Stimulated activated effector memory CD8-positive, alpha-beta T cell treated with anti-CD3 and anti-CD28 coated beads, Interleukin-12 subunit alpha, Interleukin-12 subunit beta, amount 100 ng/mL, for 72 hours (primary cell): ENCODE measurements around the gene PGS1.
A peak's percentile ranks its signal among the peaks of the same experiment; 100 is the strongest.

Experiments used
- ATAC-seq: fragments of 150-1000 bp; cut with Tn5 transposase; 2 replicates; pipeline ENCODE4 v1.10.0; 2021
- DNase-seq, 2 donors: peaks; one replicate each; pipeline ENCODE4 v3.0.0; 2021 to 2022; ENCODE audit warnings: low spot score in 2 of 2
- H3K27ac Mint-ChIP-seq: one replicate; pipeline ENCODE4 v1.8.0; 2022; ENCODE audit warnings: mild to moderate bottlenecking, mixed read lengths
- H3K36me3 Mint-ChIP-seq: one replicate; pipeline ENCODE4 v1.8.0; 2022; ENCODE audit warnings: mild to moderate bottlenecking, mixed read lengths
- H3K4me1 Mint-ChIP-seq: one replicate; pipeline ENCODE4 v1.8.0; 2022; ENCODE audit warnings: mixed read lengths
- H3K4me3 Mint-ChIP-seq: one replicate; pipeline ENCODE4 v1.8.0; 2022; ENCODE audit warnings: mild to moderate bottlenecking, mixed read lengths
- H3K9me3 Mint-ChIP-seq: one replicate; pipeline ENCODE4 v1.8.0; 2022; ENCODE audit warnings: mixed read lengths

The PGS1 gene

GRCh38 chr17:78343187-78343542 is 35.3 kb upstream of the PGS1 start:
- no peaks in the 10 kb centered on the region for H3K9me3 Mint-ChIP-seq
- peaks cover 56% of the 10 kb centered on the region for H3K4me1 Mint-ChIP-seq
- DNase-seq (no peak), ATAC-seq (peak; percentile 26)
- peaks cover 6% of the 10 kb centered on the region for H3K36me3 Mint-ChIP-seq
- H3K4me3 Mint-ChIP-seq = peak overlapping the region; percentile 65
- peak overlapping the region; percentile 89 for H3K27ac Mint-ChIP-seq

GRCh38 chr17:78343543-78344201 is 34.8 kb upstream of the PGS1 start:
- DNase-seq (peak in 1 of 2 donors; percentile 74), ATAC-seq (peak; percentile 78)
- peak overlapping the region; percentile 65 for H3K4me3 Mint-ChIP-seq
- H3K4me1 Mint-ChIP-seq = peaks cover 60% of the 10 kb centered on the region
- H3K27ac Mint-ChIP-seq = peak overlapping the region; percentile 89
- H3K9me3 Mint-ChIP-seq = no peaks in the 10 kb centered on the region
- peaks cover 6% of the 10 kb centered on the region for H3K36me3 Mint-ChIP-seq

GRCh38 chr17:78344666-78345065 is 33.8 kb upstream of the PGS1 start:
- Mint-ChIP-seq H3K9me3 (no peaks in the 10 kb centered on the region), H3K27ac (peak overlapping the region; percentile 89), H3K4me1 (peaks cover 65% of the 10 kb centered on the region), H3K36me3 (peaks cover 6% of the 10 kb centered on the region), H3K4me3 (no peak overlapping the region)
- DNase-seq (no peak), ATAC-seq (no peak)

- no peak for DNase-seq
- peak overlapping the region; percentile 89 for H3K27ac Mint-ChIP-seq
- no peaks in the 10 kb centered on the region for H3K9me3 Mint-ChIP-seq
- no peak overlapping the region for H3K4me3 Mint-ChIP-seq
- peaks cover 6% of the 10 kb centered on the region for H3K36me3 Mint-ChIP-seq
- peaks cover 70% of the 10 kb centered on the region for H3K4me1 Mint-ChIP-seq
- ATAC-seq = no peak
Measured at GRCh38 chr17:78345172-78345571, 33.3 kb upstream of the PGS1 start.

- DNase-seq (no peak), ATAC-seq (no peak)
- peaks cover 72% of the 10 kb centered on the region for H3K4me1 Mint-ChIP-seq
- H3K9me3 Mint-ChIP-seq = no peaks in the 10 kb centered on the region
- H3K4me3 Mint-ChIP-seq = no peak overlapping the region
- H3K27ac Mint-ChIP-seq = no peak overlapping the region
- H3K36me3 Mint-ChIP-seq = peaks cover 6% of the 10 kb centered on the region
Measured at GRCh38 chr17:78345791-78346494, 32.5 kb upstream of the PGS1 start.

- peaks cover 71% of the 10 kb centered on the region for H3K4me1 Mint-ChIP-seq
- H3K36me3 Mint-ChIP-seq = peaks cover 6% of the 10 kb centered on the region
- H3K9me3 Mint-ChIP-seq = no peaks in the 10 kb centered on the region
- DNase-seq (no peak), ATAC-seq (no peak)
- H3K4me3 Mint-ChIP-seq = no peak overlapping the region
- H3K27ac Mint-ChIP-seq = peak overlapping the region; percentile 64
Measured at GRCh38 chr17:78346605-78347250, 31.7 kb upstream of the PGS1 start.

GRCh38 chr17:78347453-78347852 is 31.0 kb upstream of the PGS1 start:
- DNase-seq (no peak), ATAC-seq (no peak)
- peaks cover 70% of the 10 kb centered on the region for H3K4me1 Mint-ChIP-seq
- H3K36me3 Mint-ChIP-seq = peaks cover 6% of the 10 kb centered on the region
- no peaks in the 10 kb centered on the region for H3K9me3 Mint-ChIP-seq
- no peak overlapping the region for H3K4me3 Mint-ChIP-seq
- H3K27ac Mint-ChIP-seq = peak overlapping the region; percentile 64

GRCh38 chr17:78348055-78348770 is 30.2 kb upstream of the PGS1 start:
- H3K27ac Mint-ChIP-seq = peak overlapping the region; percentile 65
- peaks cover 64% of the 10 kb centered on the region for H3K4me1 Mint-ChIP-seq
- no peak overlapping the region for H3K4me3 Mint-ChIP-seq
- H3K9me3 Mint-ChIP-seq = no peaks in the 10 kb centered on the region
- peaks cover 6% of the 10 kb centered on the region for H3K36me3 Mint-ChIP-seq
- ATAC-seq (no peak), DNase-seq (no peak)

GRCh38 chr17:78349891-78350642 is 28.4 kb upstream of the PGS1 start:
- Mint-ChIP-seq H3K36me3 (peaks cover 20% of the 10 kb centered on the region), H3K27ac (peak overlapping the region; percentile 51), H3K4me1 (peaks cover 68% of the 10 kb centered on the region), H3K4me3 (no peak overlapping the region), H3K9me3 (no peaks in the 10 kb centered on the region)
- DNase-seq (no peak), ATAC-seq (no peak)

GRCh38 chr17:78351449-78352006 is 26.9 kb upstream of the PGS1 start:
- no peak for DNase-seq
- ATAC-seq = no peak
- no peaks in the 10 kb centered on the region for H3K9me3 Mint-ChIP-seq
- peak overlapping the region; percentile 73 for H3K4me3 Mint-ChIP-seq
- H3K4me1 Mint-ChIP-seq = peaks cover 73% of the 10 kb centered on the region
- H3K27ac Mint-ChIP-seq = no peak overlapping the region
- peaks cover 34% of the 10 kb centered on the region for H3K36me3 Mint-ChIP-seq

- DNase-seq = no peak
- no peaks in the 10 kb centered on the region for H3K9me3 Mint-ChIP-seq
- peaks cover 51% of the 10 kb centered on the region for H3K36me3 Mint-ChIP-seq
- peaks cover 72% of the 10 kb centered on the region for H3K4me1 Mint-ChIP-seq
- no peak for ATAC-seq
- H3K4me3 Mint-ChIP-seq = peak overlapping the region; percentile 73
- H3K27ac Mint-ChIP-seq = peak overlapping the region; percentile 72
Measured at GRCh38 chr17:78353834-78354233, 24.6 kb upstream of the PGS1 start.

- Mint-ChIP-seq H3K27ac (peak overlapping the region; percentile 93), H3K36me3 (peaks cover 63% of the 10 kb centered on the region)
- no peak for ATAC-seq
Measured at GRCh38 chr17:78355045-78355641, 23.3 kb upstream of the PGS1 start.

GRCh38 chr17:78355701-78356100 is 22.7 kb upstream of the PGS1 start:
- H3K27ac Mint-ChIP-seq = peak overlapping the region; percentile 93
- H3K4me1 Mint-ChIP-seq = peaks cover 59% of the 10 kb centered on the region
- DNase-seq = no peak
- peak overlapping the region; percentile 79 for H3K4me3 Mint-ChIP-seq
- H3K36me3 Mint-ChIP-seq = peaks cover 63% of the 10 kb centered on the region
- no peak for ATAC-seq
- H3K9me3 Mint-ChIP-seq = no peaks in the 10 kb centered on the region

More at GRCh38 chr17:78355045-78355641, 23.3 kb upstream of the PGS1 start:
- Mint-ChIP-seq H3K4me1 (peaks cover 62% of the 10 kb centered on the region), H3K4me3 (peak overlapping the region; percentile 79), H3K9me3 (no peaks in the 10 kb centered on the region)
- no peak for DNase-seq

- DNase-seq (peak; percentile 62 to 87), ATAC-seq (peak; percentile 75)
- Mint-ChIP-seq H3K4me1 (peaks cover 61% of the 10 kb centered on the region), H3K4me3 (peak overlapping the region; percentile 79), H3K36me3 (peaks cover 63% of the 10 kb centered on the region), H3K27ac (peak overlapping the region; percentile 93), H3K9me3 (no peaks in the 10 kb centered on the region)
Measured at GRCh38 chr17:78356101-78356713, 22.2 kb upstream of the PGS1 start.
